ENCODE data around the gene TMEM259. TPM values are rescaled to one million over a fixed set of nuclear protein-coding genes. Genes with fewer than 3 reads are reported as not detected.

TMEM259 gene
- total and polyA plus RNA-seq, 2 of the 13 experiments (the other 11 are each of a cell fraction or from before 2014, with no cell fraction given) = 64.7 to 164 TPM

- no peak for TF ChIP-seq E2F2 (CRISPR knock-in tag; IDR thresholded peaks at IDR 0.05; ENCODE audit: borderline replicate concordance)
- TF ChIP-seq TP53 (CRISPR knock-in tag; conservative IDR thresholded peaks at IDR 0.05) = no peak
- TF ChIP-seq ZNF331 (CRISPR knock-in tag; IDR thresholded peaks at IDR 0.05) = 0 out of 2 replicates have a peak, but pooled peaks have one; percentile 22
- TF ChIP-seq HDAC6 (IDR thresholded peaks at IDR 0.05; ENCODE audit: low read depth, low read length) = no peak
- TF ChIP-seq SIN3A (IDR thresholded peaks at IDR 0.05; ENCODE audit: borderline replicate concordance, low read depth, low read length) = no peak
- TF ChIP-seq ZNF30 (CRISPR knock-in tag; IDR thresholded peaks at IDR 0.05) = no peak
- peak; percentile 72 for TF ChIP-seq BCL3 (CRISPR knock-in tag; IDR thresholded peaks at IDR 0.05)
- TF ChIP-seq PBX2 (CRISPR knock-in tag; IDR thresholded peaks at IDR 0.05) = no peak
- TF ChIP-seq ZNF136 (CRISPR knock-in tag; IDR thresholded peaks at IDR 0.05; ENCODE audit: low read depth) = 0 out of 2 replicates have a peak, but pooled peaks have one; percentile 41
- peak; percentile 71; the same call in 1 of the 2 replicates for TF ChIP-seq ZNF329 (CRISPR knock-in tag; IDR thresholded peaks at IDR 0.05; ENCODE audit: low read depth)
- TF ChIP-seq HOXD1 (CRISPR knock-in tag; IDR thresholded peaks at IDR 0.05) = no peak
- TF ChIP-seq SCMH1 (CRISPR knock-in tag; IDR thresholded peaks at IDR 0.05; ENCODE audit: borderline replicate concordance) = no peak
- TF ChIP-seq SP1 (IDR thresholded peaks at IDR 0.05) = no peak
- 0 out of 2 replicates have a peak, but pooled peaks have one; percentile 25 for TF ChIP-seq SP1 (CRISPR knock-in tag; IDR thresholded peaks at IDR 0.05)
- TF ChIP-seq ATF1 (CRISPR knock-in tag; IDR thresholded peaks at IDR 0.05) = no peak
- peak; percentile 55; the same call in 1 of the 2 replicates for TF ChIP-seq IRF2 (CRISPR knock-in tag; IDR thresholded peaks at IDR 0.05)
- 0 out of 2 replicates have a peak, but pooled peaks have one; percentile 49 for TF ChIP-seq ZBTB39 (CRISPR knock-in tag; IDR thresholded peaks at IDR 0.05)
- no peak for TF ChIP-seq ZNF782 (CRISPR knock-in tag; IDR thresholded peaks at IDR 0.05; ENCODE audit: borderline replicate concordance)
- no peak for TF ChIP-seq ZFAT (CRISPR knock-in tag; conservative IDR thresholded peaks at IDR 0.05)
- 0 out of 2 replicates have a peak, but pooled peaks have one; percentile 39 for TF ChIP-seq ZNF709 (CRISPR knock-in tag; IDR thresholded peaks at IDR 0.05)
- peak; percentile 44 for TF ChIP-seq TEAD3 (CRISPR knock-in tag; optimal IDR thresholded peaks at IDR 0.05; ENCODE audit: borderline replicate concordance)
- TF ChIP-seq ZNF607 (CRISPR knock-in tag; IDR thresholded peaks at IDR 0.05; ENCODE audit: borderline replicate concordance) = no peak; the same call in 1 of the 2 replicates
- TF ChIP-seq ZNF883 (CRISPR knock-in tag; IDR thresholded peaks at IDR 0.05; ENCODE audit: not compliant biosample characterization) = peak; percentile 63
- TF ChIP-seq KLF11 (CRISPR knock-in tag; IDR thresholded peaks at IDR 0.05) = no peak
- no peak for TF ChIP-seq ZNF282 (IDR thresholded peaks at IDR 0.05; ENCODE audit: partially characterized antibody)
Measured at GRCh38 chr19:1064661-1065605, 44.0 kb upstream of the TMEM259 start (continued).

Measured in HepG2 (cell line).